GM19351 (cell line): ENCODE results near the gene COPG1.

Source experiments
- ATAC-seq: cut with Tn5 transposase; IDR thresholded peaks from one replicate; pipeline ENCODE4 v1.9.1; 2021; ENCODE audit warnings: mild to moderate bottlenecking, moderate library complexity; ENCODE audit not compliant: unreplicated experiment

The COPG1 gene

GRCh38 chr3:129278966-129279906 is 29.8 kb downstream of the COPG1 start:
- ATAC-seq, result no peak

DNA sequence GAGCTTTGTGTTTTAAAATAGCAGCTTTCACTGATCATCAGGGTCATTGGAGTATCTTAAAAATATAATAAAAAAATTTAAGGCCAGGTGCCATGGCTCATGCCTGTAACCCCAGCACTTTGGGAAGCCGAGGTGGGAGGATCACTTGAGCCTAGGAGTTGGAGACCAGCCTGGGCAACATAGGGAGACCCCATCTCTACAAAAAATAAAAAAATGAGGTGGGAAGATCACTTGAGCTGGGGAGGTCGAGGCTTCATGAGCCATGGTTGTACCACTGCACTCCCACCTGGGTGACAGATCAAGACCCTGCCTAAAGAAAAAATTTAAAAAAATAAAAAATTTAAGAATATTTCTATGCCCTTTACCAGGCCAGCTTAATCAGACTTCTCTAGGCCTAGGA is 30.8 kb downstream of the COPG1 start:
- ATAC-seq, result no peak

GRCh38 chr3:129281726-129282125 is 32.3 kb downstream of the COPG1 start:
- ATAC-seq, result no peak

DNA sequence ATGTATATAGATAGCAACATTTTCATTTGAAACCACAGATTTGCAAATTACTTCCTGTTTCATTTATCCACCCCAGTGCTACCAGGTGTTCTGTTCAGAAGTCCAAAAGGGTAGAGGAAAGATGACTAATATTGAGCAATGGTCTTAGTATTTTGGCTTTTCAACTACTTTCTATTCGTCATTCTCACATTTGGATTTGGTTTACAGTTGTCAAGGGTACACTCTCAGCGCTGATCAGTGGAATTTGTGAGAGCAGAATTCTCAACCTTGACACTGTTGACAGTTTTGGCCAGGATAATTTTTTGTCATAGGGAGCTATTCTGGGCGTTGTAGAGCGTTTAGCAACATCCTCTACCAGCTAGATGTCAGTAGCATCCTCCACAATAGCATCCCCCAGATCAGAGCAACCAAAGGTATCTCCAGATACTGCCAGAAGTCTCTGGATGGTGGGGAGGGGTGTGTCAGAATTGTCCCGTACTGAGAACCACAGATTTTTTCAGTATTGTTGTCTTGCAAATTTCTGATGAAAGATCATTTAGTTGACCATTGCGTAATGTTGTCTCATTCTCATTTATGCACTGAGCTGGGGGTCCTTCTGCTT is 33.4 kb downstream of the COPG1 start:
- ATAC-seq, result peak; percentile 72

GRCh38 chr3:129286081-129286480 is 36.7 kb downstream of the COPG1 start:
- no peak for ATAC-seq

DNA sequence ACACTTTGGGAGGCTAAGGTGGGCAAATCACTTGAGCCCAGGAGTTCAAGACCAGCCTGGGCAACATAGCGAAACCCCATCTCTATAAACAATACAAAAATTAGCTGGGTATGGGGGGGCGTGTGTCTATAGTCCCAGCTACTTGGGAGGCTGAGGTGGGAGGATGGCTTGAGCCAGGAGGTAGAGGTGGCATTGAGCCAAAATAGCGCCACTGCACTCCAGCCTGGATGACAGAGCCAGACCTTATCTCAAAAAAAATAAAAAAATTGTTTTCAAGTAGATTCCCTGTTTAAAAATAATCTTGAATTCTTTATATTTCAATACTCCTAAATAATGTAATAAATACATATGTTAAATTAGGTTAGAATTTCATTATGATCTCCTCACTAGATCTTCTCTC is 39.0 kb downstream of the COPG1 start:
- ATAC-seq, result no peak

GRCh38 chr3:129289201-129289921 is 40.0 kb downstream of the COPG1 start:
- no peak for ATAC-seq

DNA sequence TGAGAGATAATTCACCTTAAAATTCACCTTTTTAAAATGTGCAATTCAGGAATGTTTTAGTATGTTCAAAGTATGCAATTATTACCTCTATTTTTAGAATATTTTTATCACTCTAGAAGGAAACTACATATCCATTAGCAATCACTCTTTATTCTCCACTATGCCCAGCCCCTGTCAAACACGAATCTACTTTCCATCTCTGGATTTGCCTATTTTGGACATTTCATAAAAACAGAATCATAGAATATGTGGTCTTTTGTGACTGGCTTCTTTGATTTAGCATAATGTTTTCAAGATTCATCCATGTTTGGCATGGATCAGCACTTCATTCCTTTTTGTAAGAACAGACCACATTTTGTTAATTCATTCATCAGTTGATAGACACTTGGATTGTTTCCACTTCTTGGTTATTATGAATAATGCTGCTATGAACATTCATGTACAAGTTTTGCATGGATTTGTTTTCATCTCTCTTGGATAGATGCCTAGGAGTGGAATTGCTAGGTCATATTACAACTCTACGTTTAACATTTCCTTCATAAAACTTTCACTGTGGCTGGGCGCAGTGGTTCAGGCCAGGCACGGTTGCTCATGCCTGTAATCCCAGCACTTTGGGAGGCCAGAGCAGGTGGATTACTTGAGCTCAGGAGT is 42.0 kb downstream of the COPG1 start:
- ATAC-seq, result no peak

GRCh38 chr3:129295286-129295685 is 45.9 kb downstream of the COPG1 start:
- no peak for ATAC-seq

GRCh38 chr3:129304146-129304961 is 54.9 kb downstream of the COPG1 start:
- no peak for ATAC-seq

- ATAC-seq, result no peak
These were observed 55.5 kb downstream of the COPG1 start for GRCh38 chr3:129304962-129305222.

GRCh38 chr3:129305592-129306091 is 56.2 kb downstream of the COPG1 start:
- no peak for ATAC-seq

DNA sequence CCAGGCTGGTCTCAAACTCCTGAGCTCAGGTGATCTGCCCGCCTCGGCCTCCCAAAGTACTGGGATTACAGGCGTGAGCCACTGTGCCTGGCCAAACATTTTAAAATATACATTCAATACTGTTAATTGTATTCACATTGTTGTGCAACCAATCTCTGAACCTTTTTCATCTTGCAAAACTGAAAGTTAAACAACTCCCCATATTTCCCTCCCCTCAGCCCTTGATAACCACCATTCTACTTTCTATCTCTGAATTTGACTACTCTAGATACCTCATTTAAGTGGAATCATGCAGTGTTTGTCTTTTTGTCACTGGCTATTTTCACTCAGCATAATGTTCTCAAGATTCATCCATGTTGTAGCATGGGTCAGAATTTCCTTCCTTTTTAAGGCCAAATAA is 59.2 kb downstream of the COPG1 start:
- no peak for ATAC-seq

DNA sequence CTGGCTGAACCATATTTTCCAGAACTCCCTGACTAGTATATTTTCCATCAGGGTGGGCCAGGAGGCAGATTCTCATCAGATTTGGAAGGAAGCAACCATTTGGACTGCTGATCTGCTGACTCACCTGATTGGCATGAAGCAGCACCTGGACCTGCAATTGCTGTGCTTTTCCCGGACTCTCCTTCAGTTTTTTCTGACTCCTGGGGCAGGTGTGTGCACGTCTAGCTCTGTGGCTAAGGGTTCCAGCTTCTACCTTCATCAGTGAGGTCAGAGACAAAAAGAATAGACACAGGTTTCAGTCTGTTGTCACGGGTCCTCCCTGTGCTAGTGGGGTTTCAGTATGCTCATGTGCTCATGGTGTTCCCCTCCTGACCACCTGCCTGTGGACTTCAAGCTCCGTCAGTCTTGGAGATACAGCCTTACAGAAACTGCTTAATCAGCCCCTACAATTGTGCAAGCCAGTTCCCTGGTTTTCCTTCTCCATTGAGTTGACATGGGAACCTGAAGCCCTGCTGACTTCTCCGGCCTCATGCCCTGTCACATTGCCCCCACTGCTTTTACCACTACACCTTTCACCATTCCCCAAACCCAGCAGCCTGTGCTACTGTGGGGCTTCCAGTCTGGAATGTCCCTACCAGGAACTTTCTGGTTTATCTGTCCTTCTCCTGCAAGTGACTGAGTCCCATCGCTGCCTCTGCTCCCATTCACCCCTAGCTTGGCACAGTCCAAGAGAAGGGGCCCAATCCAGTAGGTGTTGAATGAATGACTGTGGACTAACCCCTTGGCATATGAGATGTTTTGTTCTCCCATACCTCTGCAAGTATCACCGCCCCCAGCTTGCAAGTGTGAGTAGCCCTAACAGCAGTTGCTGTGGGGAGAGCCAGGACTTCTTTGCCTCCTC is 61.0 kb downstream of the COPG1 start:
- peak; percentile 53 for ATAC-seq

DNA sequence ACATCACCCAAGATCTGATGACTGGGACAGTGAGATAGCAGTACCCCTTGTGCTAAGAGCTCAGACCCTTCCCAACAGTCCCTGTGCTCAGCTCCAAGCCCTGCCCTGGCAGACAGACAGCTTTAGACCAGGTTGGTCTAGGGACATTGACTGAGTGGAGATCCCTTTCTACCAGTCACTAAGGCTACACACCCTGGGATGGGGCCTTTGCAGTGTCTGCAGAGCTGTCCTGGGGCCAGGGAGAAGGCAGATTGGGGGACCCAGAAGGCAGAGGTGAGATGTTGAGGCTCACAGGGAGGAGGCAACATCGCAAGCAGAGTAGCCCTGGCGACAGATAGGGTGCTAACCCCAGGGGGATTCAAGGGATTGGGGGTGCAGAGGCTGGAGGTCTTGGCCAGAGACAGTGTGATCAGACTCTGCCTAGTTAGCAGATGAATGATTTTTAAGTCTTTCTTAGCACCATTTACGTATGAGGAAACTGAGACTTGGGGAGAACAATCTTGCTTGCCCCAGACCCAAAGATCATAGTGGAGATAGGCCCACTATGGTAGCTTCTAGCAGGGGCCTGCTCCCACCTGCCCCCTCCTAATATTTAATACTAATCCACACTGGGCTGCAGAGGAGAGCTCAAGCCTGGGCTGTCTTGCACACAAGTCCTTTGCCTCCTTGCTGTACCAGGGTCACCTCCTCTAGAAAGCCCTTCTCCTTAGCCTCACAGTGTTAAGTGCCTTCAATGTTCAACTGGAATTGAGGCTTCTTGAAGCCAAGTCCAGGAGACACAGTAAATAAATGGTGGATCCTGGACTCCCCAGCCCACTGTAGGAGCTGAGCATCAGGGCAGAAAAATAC is 61.9 kb downstream of the COPG1 start:
- no peak for ATAC-seq

GRCh38 chr3:129312021-129312639 is 62.7 kb downstream of the COPG1 start:
- ATAC-seq, result no peak

GRCh38 chr3:129312671-129313414 is 63.4 kb downstream of the COPG1 start:
- no peak for ATAC-seq

GRCh38 chr3:129313415-129313664 is 63.9 kb downstream of the COPG1 start:
- ATAC-seq, result no peak
